ENCODE measurements around the gene POMGNT1. TPM values are rescaled to one million over a fixed set of nuclear protein-coding genes. Genes with fewer than 3 reads are reported as not detected.

The POMGNT1 gene
- total and polyA plus RNA-seq, 2 of the 13 experiments (the other 11 are each of a cell fraction or from before 2014, with no cell fraction given) = 33.9 to 46.8 TPM

DNA sequence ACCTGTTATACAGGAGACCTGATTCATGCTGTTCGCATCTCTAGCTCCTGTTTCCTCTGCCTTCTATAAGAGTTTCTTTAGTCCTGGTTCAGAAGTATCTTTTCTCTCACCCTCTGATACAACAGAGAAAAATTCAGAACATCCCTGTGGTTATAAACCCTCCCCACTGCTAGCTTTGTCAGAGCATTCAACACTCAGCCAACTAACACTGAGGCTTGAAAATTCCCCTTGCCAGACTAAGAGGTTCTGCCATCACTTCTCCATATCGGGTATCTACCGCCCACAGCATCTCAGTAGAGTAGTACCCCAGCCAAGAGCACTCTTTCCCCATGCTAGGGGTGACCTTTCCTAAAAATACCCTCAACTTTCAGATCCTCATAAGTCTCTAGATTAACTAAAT, 46.2 kb downstream of the POMGNT1 start:
- Histone ChIP-seq H3K9ac (ENCODE audit: insufficient read depth, low read depth, low read length) (no peak overlapping the region), H3K27ac (ENCODE audit: extremely low read length, insufficient read depth, low read length) (no peak overlapping the region), H3K79me2 (ENCODE audit: insufficient read depth, low read length) (no peaks in the 10 kb centered on the region), H3K36me3 (replicated peaks in 1 of 2; ENCODE audit: control insufficient read depth in 1 of 2, insufficient read depth in 2 of 2, low read length in 2 of 2) (no peaks in the 10 kb centered on the region; a peak in 1 of 5 replicates), H3K27me3 (ENCODE audit: control insufficient read depth in 1 of 2, insufficient read depth in 2 of 2, low read length in 2 of 2) (no peaks in the 10 kb centered on the region), H3K4me1 (ENCODE audit: insufficient read depth, low read length) (peaks cover 18% of the 10 kb centered on the region), H4K20me1 (ENCODE audit: insufficient read depth, low read length) (no peaks in the 10 kb centered on the region), H3K4me3 (replicated peaks in 1 of 3; ENCODE audit: insufficient read depth in 1 of 3, low read depth in 2 of 3, low read length in 3 of 3) (no peak overlapping the region), H3K4me2 (ENCODE audit: low read depth, low read length) (no peak overlapping the region), H2AFZ (ENCODE audit: low read length) (no peak overlapping the region), H3K9me3 (ENCODE audit: low read length) (no peaks in the 10 kb centered on the region)
- DNase-seq (ENCODE audit: low spot score) (no peak), FAIRE-seq (no peak), ATAC-seq (no peak)
- BruUV-seq (replicated peaks) = no TSS peak
- in situ Hi-C loops (cut with HindIII; ENCODE audit: extremely low pct_ligation_motif_present, low pct_unique_long_range_greater_than_20kb) = no loop called here
- CTCF ChIA-PET (ENCODE audit: low intra/inter-chr PET ratio, low total read pairs) = no interaction called here
- POLR2A ChIA-PET = no interaction called here
- intact Hi-C loops (cut with micrococcal nuclease; ENCODE audit: unreplicated experiment) = no loop called here
- 65% methylated on average over 3 of the region's 3 CpGs for WGBS (ENCODE audit: low lambda C conversion rate)
- TF ChIP-seq, protein P1, sequence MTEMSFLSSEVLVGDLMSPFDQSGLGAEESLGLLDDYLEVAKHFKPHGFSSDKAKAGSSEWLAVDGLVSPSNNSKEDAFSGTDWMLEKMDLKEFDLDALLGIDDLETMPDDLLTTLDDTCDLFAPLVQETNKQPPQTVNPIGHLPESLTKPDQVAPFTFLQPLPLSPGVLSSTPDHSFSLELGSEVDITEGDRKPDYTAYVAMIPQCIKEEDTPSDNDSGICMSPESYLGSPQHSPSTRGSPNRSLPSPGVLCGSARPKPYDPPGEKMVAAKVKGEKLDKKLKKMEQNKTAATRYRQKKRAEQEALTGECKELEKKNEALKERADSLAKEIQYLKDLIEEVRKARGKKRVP (CRISPR knock-in tag; IDR thresholded peaks at IDR 0.05) = no peak
- TF ChIP-seq, protein P2, sequence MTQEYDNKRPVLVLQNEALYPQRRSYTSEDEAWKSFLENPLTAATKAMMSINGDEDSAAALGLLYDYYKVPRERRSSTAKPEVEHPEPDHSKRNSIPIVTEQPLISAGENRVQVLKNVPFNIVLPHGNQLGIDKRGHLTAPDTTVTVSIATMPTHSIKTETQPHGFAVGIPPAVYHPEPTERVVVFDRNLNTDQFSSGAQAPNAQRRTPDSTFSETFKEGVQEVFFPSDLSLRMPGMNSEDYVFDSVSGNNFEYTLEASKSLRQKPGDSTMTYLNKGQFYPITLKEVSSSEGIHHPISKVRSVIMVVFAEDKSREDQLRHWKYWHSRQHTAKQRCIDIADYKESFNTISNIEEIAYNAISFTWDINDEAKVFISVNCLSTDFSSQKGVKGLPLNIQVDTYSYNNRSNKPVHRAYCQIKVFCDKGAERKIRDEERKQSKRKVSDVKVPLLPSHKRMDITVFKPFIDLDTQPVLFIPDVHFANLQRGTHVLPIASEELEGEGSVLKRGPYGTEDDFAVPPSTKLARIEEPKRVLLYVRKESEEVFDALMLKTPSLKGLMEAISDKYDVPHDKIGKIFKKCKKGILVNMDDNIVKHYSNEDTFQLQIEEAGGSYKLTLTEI (CRISPR knock-in tag; conservative IDR thresholded peaks at IDR 0.05) = no peak
- TF ChIP-seq KLF6 (CRISPR knock-in tag; IDR thresholded peaks at IDR 0.05) = no peak
- no peak for TF ChIP-seq ATF7-NPFF (CRISPR knock-in tag; IDR thresholded peaks at IDR 0.05; ENCODE audit: low read depth)
- TF ChIP-seq ZNF605 (CRISPR knock-in tag; IDR thresholded peaks at IDR 0.05) = no peak
- TF ChIP-seq, protein P3, sequence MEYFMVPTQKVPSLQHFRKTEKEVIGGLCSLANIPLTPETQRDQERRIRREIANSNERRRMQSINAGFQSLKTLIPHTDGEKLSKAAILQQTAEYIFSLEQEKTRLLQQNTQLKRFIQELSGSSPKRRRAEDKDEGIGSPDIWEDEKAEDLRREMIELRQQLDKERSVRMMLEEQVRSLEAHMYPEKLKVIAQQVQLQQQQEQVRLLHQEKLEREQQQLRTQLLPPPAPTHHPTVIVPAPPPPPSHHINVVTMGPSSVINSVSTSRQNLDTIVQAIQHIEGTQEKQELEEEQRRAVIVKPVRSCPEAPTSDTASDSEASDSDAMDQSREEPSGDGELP (IDR thresholded peaks at IDR 0.05; ENCODE audit: borderline replicate concordance, low read depth) = no peak
- TF ChIP-seq, protein P4, sequence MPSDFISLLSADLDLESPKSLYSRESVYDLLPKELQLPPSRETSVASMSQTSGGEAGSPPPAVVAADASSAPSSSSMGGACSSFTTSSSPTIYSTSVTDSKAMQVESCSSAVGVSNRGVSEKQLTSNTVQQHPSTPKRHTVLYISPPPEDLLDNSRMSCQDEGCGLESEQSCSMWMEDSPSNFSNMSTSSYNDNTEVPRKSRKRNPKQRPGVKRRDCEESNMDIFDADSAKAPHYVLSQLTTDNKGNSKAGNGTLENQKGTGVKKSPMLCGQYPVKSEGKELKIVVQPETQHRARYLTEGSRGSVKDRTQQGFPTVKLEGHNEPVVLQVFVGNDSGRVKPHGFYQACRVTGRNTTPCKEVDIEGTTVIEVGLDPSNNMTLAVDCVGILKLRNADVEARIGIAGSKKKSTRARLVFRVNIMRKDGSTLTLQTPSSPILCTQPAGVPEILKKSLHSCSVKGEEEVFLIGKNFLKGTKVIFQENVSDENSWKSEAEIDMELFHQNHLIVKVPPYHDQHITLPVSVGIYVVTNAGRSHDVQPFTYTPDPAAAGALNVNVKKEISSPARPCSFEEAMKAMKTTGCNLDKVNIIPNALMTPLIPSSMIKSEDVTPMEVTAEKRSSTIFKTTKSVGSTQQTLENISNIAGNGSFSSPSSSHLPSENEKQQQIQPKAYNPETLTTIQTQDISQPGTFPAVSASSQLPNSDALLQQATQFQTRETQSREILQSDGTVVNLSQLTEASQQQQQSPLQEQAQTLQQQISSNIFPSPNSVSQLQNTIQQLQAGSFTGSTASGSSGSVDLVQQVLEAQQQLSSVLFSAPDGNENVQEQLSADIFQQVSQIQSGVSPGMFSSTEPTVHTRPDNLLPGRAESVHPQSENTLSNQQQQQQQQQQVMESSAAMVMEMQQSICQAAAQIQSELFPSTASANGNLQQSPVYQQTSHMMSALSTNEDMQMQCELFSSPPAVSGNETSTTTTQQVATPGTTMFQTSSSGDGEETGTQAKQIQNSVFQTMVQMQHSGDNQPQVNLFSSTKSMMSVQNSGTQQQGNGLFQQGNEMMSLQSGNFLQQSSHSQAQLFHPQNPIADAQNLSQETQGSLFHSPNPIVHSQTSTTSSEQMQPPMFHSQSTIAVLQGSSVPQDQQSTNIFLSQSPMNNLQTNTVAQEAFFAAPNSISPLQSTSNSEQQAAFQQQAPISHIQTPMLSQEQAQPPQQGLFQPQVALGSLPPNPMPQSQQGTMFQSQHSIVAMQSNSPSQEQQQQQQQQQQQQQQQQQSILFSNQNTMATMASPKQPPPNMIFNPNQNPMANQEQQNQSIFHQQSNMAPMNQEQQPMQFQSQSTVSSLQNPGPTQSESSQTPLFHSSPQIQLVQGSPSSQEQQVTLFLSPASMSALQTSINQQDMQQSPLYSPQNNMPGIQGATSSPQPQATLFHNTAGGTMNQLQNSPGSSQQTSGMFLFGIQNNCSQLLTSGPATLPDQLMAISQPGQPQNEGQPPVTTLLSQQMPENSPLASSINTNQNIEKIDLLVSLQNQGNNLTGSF (CRISPR knock-in tag; IDR thresholded peaks at IDR 0.05) = no peak
- TF ChIP-seq CHD4 (IDR thresholded peaks at IDR 0.05; ENCODE audit: borderline replicate concordance, low read length) = no peak
- no peak for TF ChIP-seq CBX5 (CRISPR knock-in tag; IDR thresholded peaks at IDR 0.05; ENCODE audit: borderline replicate concordance)
- TF ChIP-seq MED1 (CRISPR knock-in tag; IDR thresholded peaks at IDR 0.05) = no peak
- TF ChIP-seq EHMT2 (IDR thresholded peaks at IDR 0.05; ENCODE audit: borderline replicate concordance, low read depth, low read length) = no peak
- no peak for TF ChIP-seq ERF (CRISPR knock-in tag; IDR thresholded peaks at IDR 0.05)
- no peak for TF ChIP-seq ZSCAN12 (CRISPR knock-in tag; IDR thresholded peaks at IDR 0.05)

All from HepG2 (cell line).